HepG2 (cell line): Measurements from ENCODE around the gene NUCB1. TPM values are rescaled to one million over a fixed set of nuclear protein-coding genes. Genes with fewer than 3 reads are reported as not detected.

Source experiments
- ATAC-seq: fragments of 200-7000 bp; cut with Tn5 transposase; 3 replicates; pipeline ENCODE4 v1.9.1; 2020; ENCODE audit warnings: mild to moderate bottlenecking, moderate library complexity
- BruUV-seq: library from RNA; stranded (reverse); fragments of 400-500 nt; replicated peaks from 2 replicates; lab custom pipeline; 2021; lab: Mats Ljungman, UMichigan
- CTCF ChIA-PET: fragments of 300-600 bp; formaldehyde crosslinking; extraction: SDS; loops from one replicate; lab custom pipeline; 2021; ENCODE audit warnings: low total read pairs, inconsistent platforms, low intra/inter-chr PET ratio; lab: Yijun Ruan, JAX
- POLR2A ChIA-PET: fragments of 350-600 bp; sonication (Branson Sonifier 250); formaldehyde crosslinking; loops from one replicate; lab custom pipeline; 2020; ENCODE audit warnings: antibody characterized with exemption, inconsistent platforms; lab: Yijun Ruan, JAX
- DNase-seq: peaks from one replicate; pipeline ENCODE4 v3.0.0-alpha.2; 2015; ENCODE audit warnings: low spot score
- FAIRE-seq: peaks from 3 replicates; lab custom pipeline; 2011; peaks lifted over from hg19 to GRCh38; lab: Jason Lieb, UNC
- H2AFZ ChIP-seq: one replicate; pipeline ENCODE4 v1.6.1; 2011; ENCODE audit warnings: low read length, inconsistent platforms
- H3K27ac ChIP-seq: fragments of 300-600 bp; 3 replicates; pipeline ENCODE4 v1.8.0; 2011; ENCODE audit warnings: mixed run types, mild to moderate bottlenecking, mixed read lengths, low read length, inconsistent platforms; ENCODE audit not compliant: insufficient read depth; ENCODE audit errors: extremely low read length
- H3K27me3 ChIP-seq, 2 experiments: fragments of 200-600 bp in 1 of 2; 2 replicates in 1 of 2; 3 replicates in 1 of 2; pipeline versions ENCODE4 v1.6.0 to v1.8.0; 2011; ENCODE audit warnings: low read length in 2 of 2, mild to moderate bottlenecking in 2 of 2, moderate library complexity in 2 of 2, inconsistent platforms in 1 of 2; ENCODE audit not compliant: insufficient read depth in 2 of 2, control insufficient read depth in 1 of 2
- H3K36me3 ChIP-seq, 2 experiments: fragments of 200-600 bp in 1 of 2; replicated peaks in 1 of 2; 2 replicates in 1 of 2; 3 replicates in 1 of 2; pipeline versions ENCODE4 v1.5.1 to v1.8.0; 2011; ENCODE audit warnings: low read length in 2 of 2, inconsistent platforms in 1 of 2; ENCODE audit not compliant: insufficient read depth in 2 of 2, control insufficient read depth in 1 of 2
- H3K4me1 ChIP-seq: 2 replicates; pipeline ENCODE4 v1.5.1; 2012; ENCODE audit warnings: low read length, inconsistent platforms; ENCODE audit not compliant: insufficient read depth
- H3K4me2 ChIP-seq: 2 replicates; pipeline ENCODE4 v1.6.0; 2011; ENCODE audit warnings: low read depth, low read length, inconsistent platforms
- H3K4me3 ChIP-seq, 3 experiments: fragments of 200-600 bp in 1 of 3; sonication (generic), shearing (Covaris generic) in 1 of 3; replicated peaks in 1 of 3; 2 replicates each; pipeline ENCODE4 v1.5.1; 2011 to 2016; ENCODE audit warnings: low read length in 3 of 3, inconsistent platforms in 2 of 3, low read depth in 2 of 3, mild to moderate bottlenecking in 2 of 3, control low read depth in 1 of 3, mixed read lengths in 1 of 3; ENCODE audit not compliant: insufficient read depth in 1 of 3
- H3K79me2 ChIP-seq: one replicate; pipeline ENCODE4 v1.6.1; 2011; ENCODE audit warnings: low read length, inconsistent platforms; ENCODE audit not compliant: insufficient read depth
- H3K9ac ChIP-seq: 2 replicates; pipeline ENCODE4 v1.6.0; 2011; ENCODE audit warnings: mild to moderate bottlenecking, low read depth, low read length, inconsistent platforms; ENCODE audit not compliant: insufficient read depth
- H3K9me3 ChIP-seq: 2 replicates; pipeline ENCODE4 v1.5.1; 2012; ENCODE audit warnings: mild to moderate bottlenecking, low read length
- H4K20me1 ChIP-seq: 2 replicates; pipeline ENCODE4 v1.6.0; 2011; ENCODE audit warnings: inconsistent platforms, mild to moderate bottlenecking, low read length, moderate library complexity; ENCODE audit not compliant: insufficient read depth
- NFIB ChIP-seq: sonication (generic); formaldehyde crosslinking; IDR thresholded peaks from 2 replicates; pipeline ENCODE4 v1.9.0; 2021; ENCODE audit warnings: missing genetic modification reagents, mild to moderate bottlenecking, borderline replicate concordance
- POLR2G ChIP-seq: fragments of 200-400 bp; formaldehyde crosslinking; IDR thresholded peaks from 2 replicates; pipeline ENCODE4 v1.6.1; 2018; ENCODE audit warnings: mild to moderate bottlenecking, low read depth, low read length, moderate library complexity
- PPARG ChIP-seq: conservative IDR thresholded peaks from 2 replicates; pipeline ENCODE4 v1.6.1; 2016; ENCODE audit warnings: missing biosample characterization, missing genetic modification reagents
- TCF7 ChIP-seq: sonication (generic); IDR thresholded peaks from 2 replicates; pipeline ENCODE4 v1.6.1; 2016; ENCODE audit warnings: antibody characterized with exemption, low read depth
- ZFP36L2 ChIP-seq: sonication (generic); formaldehyde crosslinking; IDR thresholded peaks from 2 replicates; pipeline ENCODE4 v1.4.0; 2020; ENCODE audit warnings: missing genetic modification reagents
- ZNF12 ChIP-seq: sonication (generic); formaldehyde crosslinking; IDR thresholded peaks from 2 replicates; pipeline ENCODE4 v1.5.0; 2020; ENCODE audit warnings: missing genetic modification reagents
- ZNF446 ChIP-seq: sonication (generic); formaldehyde crosslinking; IDR thresholded peaks from 2 replicates; pipeline ENCODE4 v1.5.0; 2020; ENCODE audit warnings: mild to moderate bottlenecking, missing genetic modification reagents
- ZNF556 ChIP-seq: sonication (generic); formaldehyde crosslinking; IDR thresholded peaks from 2 replicates; pipeline ENCODE4 v1.4.0; 2020; ENCODE audit warnings: mild to moderate bottlenecking, missing genetic modification reagents, borderline replicate concordance
- WGBS: methylation state at CpG from one replicate; pipeline ENCODE4 v1.1.6; 2017; ENCODE audit warnings: low lambda C conversion rate; 5-methylcytosine and 5-hydroxymethylcytosine counted together
- in situ Hi-C: cut with HindIII; loops from 2 replicates; pipeline ENCODE4 v1.10.0; 2017; ENCODE audit warnings: low pct_unique_long_range_greater_than_20kb; ENCODE audit not compliant: extremely low pct_ligation_motif_present
- intact Hi-C: fragments of 100-400 bp; cut with micrococcal nuclease; formaldehyde crosslinking; loops from one replicate; pipeline ENCODE4 v1.10.0; 2022; ENCODE audit not compliant: unreplicated experiment
- polyA plus RNA-seq, 8 experiments: library from polyadenylated mRNA; depleted of rRNA in 3 of 8; stranded (reverse) in 7 of 8; unstranded in 1 of 8; fragments of >200 nt; fragmentation: Illumina TruSeq in 4 of 8; extraction: Trizol in 4 of 8; gene quantifications; 2 replicates each; pipeline versions ENCODE4 v1.2.1 to v1.2.3, GENCODE V29; 2011 to 2016; ENCODE audit warnings: low read depth in 4 of 8, missing spikeins in 1 of 8, mixed read lengths in 1 of 8; ENCODE audit not compliant: insufficient read depth in 1 of 8
- total RNA-seq, 5 experiments: library from RNA; depleted of rRNA; stranded (reverse); fragments of >200 nt; fragmentation: Illumina TruSeq; extraction: Trizol; gene quantifications; 2 replicates each; pipeline ENCODE4 v1.2.3, GENCODE V29; 2016; ENCODE audit warnings: low read depth in 1 of 5
- TF ChIP-seq, protein P1 (sequence below): sonication (generic); formaldehyde crosslinking; IDR thresholded peaks from 2 replicates; pipeline ENCODE4 v1.4.0; 2020; ENCODE audit warnings: missing genetic modification reagents
- TF ChIP-seq, protein P2 (sequence below): sonication (generic); formaldehyde crosslinking; IDR thresholded peaks from 2 replicates; pipeline ENCODE4 v1.4.0; 2020; ENCODE audit warnings: mild to moderate bottlenecking, missing genetic modification reagents
- TF ChIP-seq, protein P3 (sequence below): IDR thresholded peaks from 2 replicates; pipeline ENCODE4 v1.6.1; 2016; ENCODE audit warnings: low read depth

NUCB1 gene
- total and polyA plus RNA-seq, 2 of the 13 experiments (the other 11 are each of a cell fraction or from before 2014, with no cell fraction given): 82.3 to 106 TPM

DNA sequence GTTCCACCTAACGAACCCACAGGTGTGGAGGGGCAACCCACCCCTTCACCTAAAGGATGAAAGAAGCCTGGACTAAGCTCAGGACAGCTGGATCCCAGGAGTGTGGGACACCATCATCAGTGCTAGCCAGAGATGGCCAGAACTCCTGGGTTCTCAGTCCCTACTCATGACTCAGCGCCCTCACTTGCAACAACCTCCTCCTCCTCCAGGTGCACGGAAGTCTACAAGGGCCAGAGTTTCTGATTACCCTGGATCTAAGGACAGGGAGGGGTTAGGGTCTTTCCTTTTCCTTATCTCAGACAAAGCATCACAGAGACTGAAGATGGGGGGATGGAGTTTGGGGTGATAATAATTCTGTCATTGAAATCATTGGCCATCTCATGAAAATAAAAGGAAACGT is 9.6 kb upstream of the NUCB1 start:
- Histone ChIP-seq H3K4me3 (no peak overlapping the region), H3K27ac (no peak overlapping the region), H3K9ac (no peak overlapping the region), H3K4me2 (no peak overlapping the region), H3K9me3 (no peaks in the 10 kb centered on the region), H3K36me3 (no peaks in the 10 kb centered on the region), H4K20me1 (no peaks in the 10 kb centered on the region), H3K4me1 (peaks cover 44% of the 10 kb centered on the region), H3K27me3 (no peaks in the 10 kb centered on the region), H2AFZ (no peak overlapping the region), H3K79me2 (no peaks in the 10 kb centered on the region)
- FAIRE-seq (no peak), ATAC-seq (no peak), DNase-seq (no peak)
- no peak for TF ChIP-seq ZNF556 (CRISPR knock-in tag)
- TF ChIP-seq ZNF446 (CRISPR knock-in tag): no peak
- TF ChIP-seq, protein P1, sequence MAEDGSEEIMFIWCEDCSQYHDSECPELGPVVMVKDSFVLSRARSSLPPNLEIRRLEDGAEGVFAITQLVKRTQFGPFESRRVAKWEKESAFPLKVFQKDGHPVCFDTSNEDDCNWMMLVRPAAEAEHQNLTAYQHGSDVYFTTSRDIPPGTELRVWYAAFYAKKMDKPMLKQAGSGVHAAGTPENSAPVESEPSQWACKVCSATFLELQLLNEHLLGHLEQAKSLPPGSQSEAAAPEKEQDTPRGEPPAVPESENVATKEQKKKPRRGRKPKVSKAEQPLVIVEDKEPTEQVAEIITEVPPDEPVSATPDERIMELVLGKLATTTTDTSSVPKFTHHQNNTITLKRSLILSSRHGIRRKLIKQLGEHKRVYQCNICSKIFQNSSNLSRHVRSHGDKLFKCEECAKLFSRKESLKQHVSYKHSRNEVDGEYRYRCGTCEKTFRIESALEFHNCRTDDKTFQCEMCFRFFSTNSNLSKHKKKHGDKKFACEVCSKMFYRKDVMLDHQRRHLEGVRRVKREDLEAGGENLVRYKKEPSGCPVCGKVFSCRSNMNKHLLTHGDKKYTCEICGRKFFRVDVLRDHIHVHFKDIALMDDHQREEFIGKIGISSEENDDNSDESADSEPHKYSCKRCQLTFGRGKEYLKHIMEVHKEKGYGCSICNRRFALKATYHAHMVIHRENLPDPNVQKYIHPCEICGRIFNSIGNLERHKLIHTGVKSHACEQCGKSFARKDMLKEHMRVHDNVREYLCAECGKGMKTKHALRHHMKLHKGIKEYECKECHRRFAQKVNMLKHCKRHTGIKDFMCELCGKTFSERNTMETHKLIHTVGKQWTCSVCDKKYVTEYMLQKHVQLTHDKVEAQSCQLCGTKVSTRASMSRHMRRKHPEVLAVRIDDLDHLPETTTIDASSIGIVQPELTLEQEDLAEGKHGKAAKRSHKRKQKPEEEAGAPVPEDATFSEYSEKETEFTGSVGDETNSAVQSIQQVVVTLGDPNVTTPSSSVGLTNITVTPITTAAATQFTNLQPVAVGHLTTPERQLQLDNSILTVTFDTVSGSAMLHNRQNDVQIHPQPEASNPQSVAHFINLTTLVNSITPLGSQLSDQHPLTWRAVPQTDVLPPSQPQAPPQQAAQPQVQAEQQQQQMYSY (CRISPR knock-in tag): no peak
- no peak for TF ChIP-seq NFIB (CRISPR knock-in tag)
- TF ChIP-seq ZNF12: no peak
- TF ChIP-seq, protein P2, sequence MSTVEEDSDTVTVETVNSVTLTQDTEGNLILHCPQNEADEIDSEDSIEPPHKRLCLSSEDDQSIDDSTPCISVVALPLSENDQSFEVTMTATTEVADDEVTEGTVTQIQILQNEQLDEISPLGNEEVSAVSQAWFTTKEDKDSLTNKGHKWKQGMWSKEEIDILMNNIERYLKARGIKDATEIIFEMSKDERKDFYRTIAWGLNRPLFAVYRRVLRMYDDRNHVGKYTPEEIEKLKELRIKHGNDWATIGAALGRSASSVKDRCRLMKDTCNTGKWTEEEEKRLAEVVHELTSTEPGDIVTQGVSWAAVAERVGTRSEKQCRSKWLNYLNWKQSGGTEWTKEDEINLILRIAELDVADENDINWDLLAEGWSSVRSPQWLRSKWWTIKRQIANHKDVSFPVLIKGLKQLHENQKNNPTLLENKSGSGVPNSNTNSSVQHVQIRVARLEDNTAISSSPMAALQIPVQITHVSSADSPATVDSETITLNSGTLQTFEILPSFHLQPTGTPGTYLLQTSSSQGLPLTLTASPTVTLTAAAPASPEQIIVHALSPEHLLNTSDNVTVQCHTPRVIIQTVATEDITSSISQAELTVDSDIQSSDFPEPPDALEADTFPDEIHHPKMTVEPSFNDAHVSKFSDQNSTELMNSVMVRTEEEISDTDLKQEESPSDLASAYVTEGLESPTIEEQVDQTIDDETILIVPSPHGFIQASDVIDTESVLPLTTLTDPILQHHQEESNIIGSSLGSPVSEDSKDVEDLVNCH (CRISPR knock-in tag): no peak
- TF ChIP-seq ZFP36L2 (CRISPR knock-in tag): no peak
- no peak for TF ChIP-seq TCF7
- TF ChIP-seq, protein P3, sequence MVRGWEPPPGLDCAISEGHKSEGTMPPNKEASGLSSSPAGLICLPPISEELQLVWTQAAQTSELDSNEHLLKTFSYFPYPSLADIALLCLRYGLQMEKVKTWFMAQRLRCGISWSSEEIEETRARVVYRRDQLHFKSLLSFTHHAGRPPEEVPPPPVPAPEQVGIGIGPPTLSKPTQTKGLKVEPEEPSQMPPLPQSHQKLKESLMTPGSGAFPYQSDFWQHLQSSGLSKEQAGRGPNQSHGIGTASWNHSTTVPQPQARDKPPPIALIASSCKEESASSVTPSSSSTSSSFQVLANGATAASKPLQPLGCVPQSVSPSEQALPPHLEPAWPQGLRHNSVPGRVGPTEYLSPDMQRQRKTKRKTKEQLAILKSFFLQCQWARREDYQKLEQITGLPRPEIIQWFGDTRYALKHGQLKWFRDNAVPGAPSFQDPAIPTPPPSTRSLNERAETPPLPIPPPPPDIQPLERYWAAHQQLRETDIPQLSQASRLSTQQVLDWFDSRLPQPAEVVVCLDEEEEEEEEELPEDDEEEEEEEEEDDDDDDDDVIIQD (CRISPR knock-in tag): no peak
- TF ChIP-seq PPARG: no peak
- TF ChIP-seq POLR2G: no peak
- CTCF ChIA-PET: no interaction called here
- 88% methylated on average over 4 of the region's 4 CpGs for WGBS
- in situ Hi-C loops (no loop called here), intact Hi-C loops (no loop called here)
- POLR2A ChIA-PET: no interaction called here
- BruUV-seq: no TSS peak
